ENCODE results near the gene MXI1.

Gene MXI1

DNA sequence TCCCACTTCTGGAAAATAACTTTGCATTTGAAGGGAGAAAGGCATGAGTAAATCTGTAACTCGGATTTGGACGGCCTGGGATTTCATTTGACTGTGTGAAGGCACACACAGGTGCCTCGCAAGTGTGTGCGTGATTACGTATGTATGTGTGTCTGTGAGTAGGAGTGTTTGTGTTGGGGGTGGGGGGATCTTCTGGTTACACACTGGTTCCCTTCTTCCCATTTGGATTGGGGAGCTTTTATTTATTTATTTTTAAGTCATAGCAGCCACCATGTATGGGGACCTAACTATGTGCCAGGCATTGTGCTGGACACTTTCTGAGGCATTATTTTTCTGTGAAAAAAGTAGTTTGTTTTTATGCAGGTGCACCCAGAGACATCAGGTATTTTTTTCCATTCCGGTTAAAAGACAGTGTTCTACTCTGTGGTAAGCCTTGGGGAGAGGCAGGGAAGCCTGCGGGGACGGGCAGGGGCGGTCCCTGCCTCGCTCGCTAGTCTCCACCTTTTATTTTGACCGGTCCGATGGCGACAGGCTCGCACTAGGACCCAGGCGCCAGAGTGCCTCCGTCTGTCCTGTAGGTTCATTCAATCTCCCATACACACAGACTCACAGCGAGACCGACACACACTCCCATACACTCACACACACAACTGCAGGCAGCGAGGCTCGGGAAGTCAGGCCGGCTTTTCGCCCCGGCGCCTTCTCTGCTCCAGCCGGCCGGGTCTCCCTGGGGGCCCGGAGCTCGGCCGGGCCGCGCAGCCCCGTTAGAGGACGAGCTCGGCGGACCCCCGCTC is at the start of gene MXI1:
TSS of gene MXI1 (plus strand) at position 595 of the 794 bp plus-strand sequence. CDS start 204 bp downstream, outside the sequence.
- peak; percentile 47 to 51 for DNase-seq (ENCODE audit: low read depth in 2 of 2)

GRCh38 chr10:110158051-110159005 is 49.1 kb upstream of the MXI1 start:
- DNase-seq (ENCODE audit: low read depth in 2 of 2) = no peak

DNA sequence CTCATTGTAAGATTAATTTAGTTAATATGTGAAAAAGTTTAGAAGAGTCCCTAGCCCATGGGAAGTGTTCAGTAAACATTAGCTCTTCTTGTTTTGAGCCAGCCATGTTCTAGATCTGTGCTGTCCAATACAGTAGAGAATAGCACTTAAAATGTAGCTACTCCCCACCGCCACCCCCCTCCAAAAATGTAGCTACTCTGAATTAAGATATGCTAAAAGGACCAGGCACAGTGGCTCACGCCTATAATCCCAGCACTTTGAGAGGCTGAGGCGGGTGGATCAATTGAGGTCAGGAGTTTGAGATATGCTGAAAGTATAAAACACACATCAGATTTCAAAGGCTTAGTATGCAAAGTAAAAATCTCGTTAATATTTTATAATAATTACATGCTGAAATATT is 47.3 kb upstream of the MXI1 start:
- DNase-seq (ENCODE audit: low read depth in 2 of 2) = no peak

DNA sequence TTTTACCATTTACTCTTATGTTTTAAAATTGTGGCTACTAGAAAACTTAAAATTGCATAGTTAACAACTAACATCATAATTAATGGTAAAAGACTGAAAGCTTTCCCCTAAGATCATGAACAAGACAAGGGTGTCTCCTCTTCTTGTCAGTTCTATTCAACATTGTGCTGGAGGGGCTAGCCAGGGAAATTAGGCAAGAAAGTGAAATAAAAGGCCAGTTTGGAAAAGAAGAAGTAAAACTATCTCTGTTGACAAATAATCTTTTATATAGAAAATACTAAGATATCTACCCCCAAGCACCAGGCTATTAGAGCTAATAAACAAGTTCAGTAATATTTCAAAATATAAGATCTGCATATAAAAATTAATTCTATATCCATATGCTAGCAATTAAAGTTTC is 46.9 kb upstream of the MXI1 start:
- no peak for DNase-seq (ENCODE audit: low read depth in 2 of 2)

- DNase-seq (ENCODE audit: low read depth in 2 of 2) = no peak
Measured at GRCh38 chr10:110162741-110163145, 44.7 kb upstream of the MXI1 start.

DNA sequence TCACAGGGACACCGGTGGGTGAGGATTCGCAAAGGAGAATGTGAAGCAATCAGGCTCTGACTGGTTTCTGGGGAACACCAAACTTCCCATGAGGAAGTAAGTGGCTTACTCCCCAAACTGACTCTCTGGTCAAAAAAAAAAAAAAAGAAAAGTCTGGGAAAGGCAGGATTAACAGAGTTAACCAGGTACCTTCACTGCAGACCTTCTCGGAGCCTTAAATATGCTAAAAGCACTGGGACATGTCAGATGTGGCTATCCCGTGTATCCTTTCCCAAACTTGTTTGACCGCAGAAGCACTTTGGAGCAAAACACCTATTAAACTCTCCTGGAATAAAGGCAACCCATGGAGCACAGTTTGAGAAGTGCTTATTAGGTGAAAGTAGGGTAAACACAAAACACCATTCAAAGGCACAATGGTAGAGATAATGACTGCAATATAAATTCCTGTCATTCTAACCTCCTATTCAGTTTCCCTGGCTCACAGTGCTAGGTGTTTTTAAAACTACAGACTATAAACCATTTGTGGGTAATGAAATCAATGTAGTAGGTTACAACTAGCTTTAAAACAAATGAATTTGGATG is 44.1 kb upstream of the MXI1 start:
- DNase-seq (ENCODE audit: low read depth in 2 of 2) = no peak

GRCh38 chr10:110163841-110164240 is 43.6 kb upstream of the MXI1 start:
- DNase-seq (ENCODE audit: low read depth in 2 of 2) = no peak

DNA sequence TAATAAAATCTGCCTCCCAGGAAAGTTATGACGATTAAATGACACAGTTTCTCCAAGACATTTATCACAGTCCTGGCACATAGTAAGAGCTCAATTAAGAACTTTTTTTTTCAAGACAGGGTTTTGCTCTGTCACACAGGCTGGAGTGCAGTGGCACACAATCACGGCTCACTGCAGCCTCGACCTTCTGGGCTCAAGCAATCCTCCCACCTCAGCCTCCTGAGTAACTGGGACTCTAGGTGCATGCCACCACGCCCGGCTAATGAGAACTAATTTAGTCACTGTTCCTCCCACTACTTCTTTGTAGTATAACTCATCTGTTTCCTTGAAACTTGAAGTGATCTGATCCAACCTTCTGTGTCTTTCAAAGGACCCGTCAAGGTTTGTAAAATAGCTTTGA is 42.2 kb upstream of the MXI1 start:
- DNase-seq (ENCODE audit: low read depth in 2 of 2) = no peak

DNA sequence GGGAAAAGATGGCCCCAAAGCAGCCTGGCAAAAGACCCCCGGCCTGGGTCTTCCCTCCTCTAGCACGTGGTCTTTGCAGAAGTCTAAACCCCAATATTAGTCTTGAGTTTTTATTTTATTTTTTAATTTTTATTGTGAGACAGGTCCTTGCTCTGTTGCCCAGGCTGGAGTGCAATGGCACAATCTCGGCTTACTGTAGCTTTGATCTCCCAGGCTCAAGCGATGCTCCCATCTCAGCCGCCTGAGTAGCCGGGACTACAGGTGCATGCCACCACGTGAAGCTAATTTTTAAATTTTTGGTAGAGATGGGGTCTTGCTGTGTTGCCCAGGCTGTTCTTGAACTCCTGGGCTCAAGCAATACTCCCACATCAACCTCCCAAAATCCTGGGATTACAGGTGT is 40.3 kb upstream of the MXI1 start:
- DNase-seq (ENCODE audit: low read depth in 2 of 2) = no peak

- no peak for DNase-seq (ENCODE audit: low read depth in 2 of 2)
Measured at GRCh38 chr10:110168601-110169481, 38.6 kb upstream of the MXI1 start.

- DNase-seq (ENCODE audit: low read depth in 2 of 2) = no peak
Measured at GRCh38 chr10:110169586-110169985, 37.8 kb upstream of the MXI1 start.

- no peak for DNase-seq (ENCODE audit: low read depth in 2 of 2)
Measured at GRCh38 chr10:110170142-110170971, 37.0 kb upstream of the MXI1 start.

- DNase-seq (ENCODE audit: low read depth in 2 of 2) = no peak
Measured at GRCh38 chr10:110171032-110171431, 36.4 kb upstream of the MXI1 start.

- no peak for DNase-seq (ENCODE audit: low read depth in 2 of 2)
Measured at GRCh38 chr10:110172155-110172554, 35.2 kb upstream of the MXI1 start.

DNA sequence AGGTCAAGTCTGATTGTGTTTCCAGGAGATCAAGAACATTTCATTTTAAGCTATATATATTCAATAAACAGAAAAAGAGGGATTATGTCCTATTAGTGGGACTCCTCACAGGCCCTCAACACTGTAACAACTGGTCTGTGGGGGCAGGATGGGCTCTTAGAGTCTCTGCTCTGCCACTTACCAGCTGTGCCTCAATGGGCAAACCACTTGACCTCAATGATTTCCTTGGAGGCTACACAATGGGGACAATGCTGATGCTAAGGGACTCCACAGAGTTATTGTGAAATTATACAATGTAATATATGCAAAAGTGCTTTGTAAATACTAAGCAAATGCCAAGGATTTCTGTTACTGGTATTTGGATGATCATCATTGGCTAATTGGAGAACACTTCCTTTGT is 33.2 kb upstream of the MXI1 start:
- DNase-seq (ENCODE audit: low read depth in 2 of 2) = no peak

GRCh38 chr10:110174816-110175215 is 32.6 kb upstream of the MXI1 start:
- DNase-seq (ENCODE audit: low read depth in 2 of 2) = no peak

GRCh38 chr10:110175406-110175805 is 32.0 kb upstream of the MXI1 start:
- DNase-seq (ENCODE audit: low read depth in 2 of 2) = no peak

GRCh38 chr10:110176141-110177030 is 31.0 kb upstream of the MXI1 start:
- no peak for DNase-seq (ENCODE audit: low read depth in 2 of 2)

- no peak for DNase-seq (ENCODE audit: low read depth in 2 of 2)
Measured at GRCh38 chr10:110179220-110179619, 28.2 kb upstream of the MXI1 start.
